Measurements from ENCODE around the gene GPC3. TPM values are rescaled to one million over a fixed set of nuclear protein-coding genes. Genes with fewer than 3 reads are reported as not detected.

The GPC3 gene
- polyA plus RNA-seq, 10 donors = 333 to 857 (median 404) TPM

- DNase-seq = no peak
Measured at GRCh38 chrX:133699023-133699728, 286.2 kb downstream of the GPC3 start.

GRCh38 chrX:133698298-133698697, 287.1 kb downstream of the GPC3 start:
- peak in 2 of 3 donors; percentile 3 to 8 for DNase-seq

- no peak for DNase-seq
Measured at GRCh38 chrX:133697656-133698055, 287.7 kb downstream of the GPC3 start.

- DNase-seq = no peak
Measured at GRCh38 chrX:133689997-133690599, 295.3 kb downstream of the GPC3 start.

GRCh38 chrX:133685822-133686221, 299.6 kb downstream of the GPC3 start:
- DNase-seq = no peak

- no peak for DNase-seq
Measured at GRCh38 chrX:133681897-133682296, 303.5 kb downstream of the GPC3 start.

- no peak for DNase-seq
Measured at GRCh38 chrX:133681421-133681820, 304.0 kb downstream of the GPC3 start.

- DNase-seq = no peak
Measured at GRCh38 chrX:133677123-133678063, 308.0 kb downstream of the GPC3 start.

GRCh38 chrX:133676344-133677122, 308.9 kb downstream of the GPC3 start:
- no peak for DNase-seq

- no peak for DNase-seq
Measured at GRCh38 chrX:133674726-133675470, 310.5 kb downstream of the GPC3 start.

- peak; percentile 52 to 80 (median 69) for DNase-seq
Measured at GRCh38 chrX:133670383-133670782, 315.0 kb downstream of the GPC3 start.

GRCh38 chrX:133669214-133669613, 316.2 kb downstream of the GPC3 start:
- DNase-seq = no peak

GRCh38 chrX:133668225-133668931, 317.0 kb downstream of the GPC3 start:
- no peak for DNase-seq

- no peak for DNase-seq
Measured at GRCh38 chrX:133666256-133666655, 319.1 kb downstream of the GPC3 start.

GRCh38 chrX:133661962-133662839, 323.2 kb downstream of the GPC3 start:
- no peak for DNase-seq

GRCh38 chrX:133660281-133660680, 325.1 kb downstream of the GPC3 start:
- no peak for DNase-seq

- no peak for DNase-seq
Measured at GRCh38 chrX:133658293-133658911, 327.0 kb downstream of the GPC3 start.
